ENCODE results near the gene SLC5A11.
A peak's percentile ranks its signal among the peaks of the same experiment; 100 is the strongest.

SLC5A11 gene

DNA sequence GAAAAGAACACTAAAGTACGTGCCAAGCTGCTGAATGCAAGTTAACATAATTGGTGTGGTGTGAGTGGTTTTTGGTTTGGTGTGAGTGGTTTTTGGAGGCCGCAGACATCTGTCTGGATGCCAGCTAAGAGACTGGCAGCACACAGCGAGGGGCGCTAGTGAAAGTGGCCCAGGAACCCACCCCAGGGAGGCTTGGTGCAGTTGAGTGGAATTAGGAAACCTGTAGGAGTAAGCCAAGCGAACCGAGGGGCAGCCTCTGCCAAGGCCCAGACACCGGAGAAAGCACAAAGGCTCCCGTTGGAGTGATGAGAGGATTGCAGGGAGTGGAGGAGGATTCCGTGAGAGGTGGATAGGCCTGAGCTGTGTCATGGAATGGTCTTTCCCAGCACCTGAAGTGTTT, 24.6 kb upstream of the SLC5A11 start:
- Histone ChIP-seq H3K4me1 (ENCODE audit: control insufficient read depth, insufficient read depth, low read length) (peaks cover 3% of the 10 kb centered on the region), H3K4me3 (ENCODE audit: low read length) (no peak overlapping the region), H3K9ac (ENCODE audit: low read length) (no peak overlapping the region), H3K27me3 (ENCODE audit: control insufficient read depth, insufficient read depth, low read length) (no peaks in the 10 kb centered on the region), H3K36me3 (ENCODE audit: control insufficient read depth, insufficient read depth, low read length) (peaks cover 47% of the 10 kb centered on the region), H3K27ac (ENCODE audit: low read depth, low read length) (no peak overlapping the region)

- Histone ChIP-seq H3K4me1 (ENCODE audit: control insufficient read depth, insufficient read depth, low read length) (peaks cover 3% of the 10 kb centered on the region), H3K9ac (ENCODE audit: low read length) (no peak overlapping the region), H3K27me3 (ENCODE audit: control insufficient read depth, insufficient read depth, low read length) (no peaks in the 10 kb centered on the region), H3K4me3 (ENCODE audit: low read length) (no peak overlapping the region), H3K36me3 (ENCODE audit: control insufficient read depth, insufficient read depth, low read length) (peaks cover 46% of the 10 kb centered on the region), H3K27ac (ENCODE audit: low read depth, low read length) (peak overlapping the region; percentile 74)
These were observed 23.2 kb upstream of the SLC5A11 start for GRCh38 chr16:24822542-24822941.

GRCh38 chr16:24822974-24823373, 22.8 kb upstream of the SLC5A11 start:
- Histone ChIP-seq H3K9ac (ENCODE audit: low read length) (no peak overlapping the region), H3K27me3 (ENCODE audit: control insufficient read depth, insufficient read depth, low read length) (no peaks in the 10 kb centered on the region), H3K27ac (ENCODE audit: low read depth, low read length) (peak overlapping the region; percentile 59), H3K4me1 (ENCODE audit: control insufficient read depth, insufficient read depth, low read length) (peaks cover 3% of the 10 kb centered on the region), H3K4me3 (ENCODE audit: low read length) (no peak overlapping the region), H3K36me3 (ENCODE audit: control insufficient read depth, insufficient read depth, low read length) (peaks cover 43% of the 10 kb centered on the region)

DNA sequence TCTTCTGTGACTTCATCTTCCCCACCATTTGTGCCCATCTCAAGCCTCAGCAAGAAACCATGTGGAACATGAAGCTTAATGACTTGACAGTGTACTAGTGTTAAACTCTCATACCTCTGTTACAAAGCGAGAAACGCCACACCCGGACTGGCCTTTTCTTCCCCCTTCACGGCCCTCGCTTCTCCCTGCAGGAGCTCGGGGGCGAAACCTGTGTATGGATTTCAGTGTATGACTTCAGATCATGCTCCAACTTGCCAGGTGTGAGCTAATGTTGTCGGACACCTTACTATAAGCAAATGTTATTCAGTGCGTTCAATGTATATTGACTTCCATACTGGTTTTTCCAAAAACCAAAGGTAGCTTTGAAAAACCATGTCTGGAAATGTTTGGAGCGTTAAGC, 20.1 kb upstream of the SLC5A11 start:
- Histone ChIP-seq H3K36me3 (ENCODE audit: control insufficient read depth, insufficient read depth, low read length) (peaks cover 30% of the 10 kb centered on the region), H3K4me1 (ENCODE audit: control insufficient read depth, insufficient read depth, low read length) (peaks cover 3% of the 10 kb centered on the region), H3K27ac (ENCODE audit: low read depth, low read length) (peak overlapping the region; percentile 11), H3K4me3 (ENCODE audit: low read length) (no peak overlapping the region), H3K9ac (ENCODE audit: low read length) (no peak overlapping the region), H3K27me3 (ENCODE audit: control insufficient read depth, insufficient read depth, low read length) (no peaks in the 10 kb centered on the region)

- Histone ChIP-seq H3K27me3 (ENCODE audit: control insufficient read depth, insufficient read depth, low read length) (no peaks in the 10 kb centered on the region), H3K36me3 (ENCODE audit: control insufficient read depth, insufficient read depth, low read length) (peaks cover 29% of the 10 kb centered on the region), H3K4me3 (ENCODE audit: low read length) (no peak overlapping the region), H3K9ac (ENCODE audit: low read length) (no peak overlapping the region), H3K4me1 (ENCODE audit: control insufficient read depth, insufficient read depth, low read length) (peaks cover 3% of the 10 kb centered on the region), H3K27ac (ENCODE audit: low read depth, low read length) (peak overlapping the region; percentile 11)
These were observed 19.6 kb upstream of the SLC5A11 start for GRCh38 chr16:24826096-24826690.

GRCh38 chr16:24826817-24827566, 18.8 kb upstream of the SLC5A11 start:
- Histone ChIP-seq H3K27me3 (ENCODE audit: control insufficient read depth, insufficient read depth, low read length) (no peaks in the 10 kb centered on the region), H3K9ac (ENCODE audit: low read length) (no peak overlapping the region), H3K4me1 (ENCODE audit: control insufficient read depth, insufficient read depth, low read length) (peaks cover 3% of the 10 kb centered on the region), H3K36me3 (ENCODE audit: control insufficient read depth, insufficient read depth, low read length) (peaks cover 22% of the 10 kb centered on the region), H3K27ac (ENCODE audit: low read depth, low read length) (no peak overlapping the region), H3K4me3 (ENCODE audit: low read length) (no peak overlapping the region)

DNA sequence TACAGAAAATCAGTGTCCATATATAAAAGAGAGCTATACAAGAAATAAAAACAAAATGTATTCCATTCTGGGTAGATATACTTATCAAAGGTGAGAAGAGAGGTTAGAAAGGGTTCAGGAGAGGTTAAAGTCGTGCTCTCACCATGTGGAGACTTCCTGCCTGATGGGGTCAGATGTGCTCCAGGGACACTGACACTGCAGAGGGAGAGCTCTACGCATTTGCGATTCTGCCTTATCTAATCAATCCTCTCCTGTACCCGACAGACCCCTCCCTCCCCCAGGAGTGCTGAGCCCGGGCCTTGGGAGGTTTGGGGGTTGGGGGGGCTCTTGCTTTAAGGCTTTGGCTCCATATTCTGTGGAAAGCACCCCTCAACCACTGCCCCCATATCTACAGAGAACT, 16.6 kb upstream of the SLC5A11 start:
- Histone ChIP-seq H3K36me3 (ENCODE audit: control insufficient read depth, insufficient read depth, low read length) (peaks cover 10% of the 10 kb centered on the region), H3K27ac (ENCODE audit: low read depth, low read length) (no peak overlapping the region)

DNA sequence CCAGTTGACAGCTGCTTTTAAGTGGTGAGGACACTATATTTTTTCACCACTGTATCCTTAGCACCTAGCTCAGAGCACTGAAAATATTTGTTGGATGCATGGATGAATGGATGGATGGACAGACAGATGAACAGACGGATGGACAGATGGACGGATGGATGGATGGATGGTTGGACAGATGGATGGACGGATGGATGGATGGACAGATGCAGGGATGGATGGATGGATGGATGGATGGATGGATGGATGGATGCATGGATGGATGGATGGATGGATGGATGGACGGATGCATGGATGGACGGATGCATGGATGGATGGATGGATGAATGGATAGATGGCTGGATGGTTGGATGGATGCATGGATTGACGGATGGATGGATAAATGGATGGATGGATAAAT, 12.4 kb upstream of the SLC5A11 start:
- H3K9ac ChIP-seq (ENCODE audit: low read length), result no peak overlapping the region
- H3K4me1 ChIP-seq (ENCODE audit: control insufficient read depth, insufficient read depth, low read length), result no peaks in the 10 kb centered on the region
- H3K4me3 ChIP-seq (ENCODE audit: low read length), result no peak overlapping the region
- peaks cover 3% of the 10 kb centered on the region for H3K36me3 ChIP-seq (ENCODE audit: control insufficient read depth, insufficient read depth, low read length)
- no peaks in the 10 kb centered on the region for H3K27me3 ChIP-seq (ENCODE audit: control insufficient read depth, insufficient read depth, low read length)
- no peak overlapping the region for H3K27ac ChIP-seq (ENCODE audit: low read depth, low read length)

More for the DNA sequence above, 16.6 kb upstream of the SLC5A11 start:
- H3K27me3 ChIP-seq (ENCODE audit: control insufficient read depth, insufficient read depth, low read length), result no peaks in the 10 kb centered on the region
- no peak overlapping the region for H3K9ac ChIP-seq (ENCODE audit: low read length)
- H3K4me1 ChIP-seq (ENCODE audit: control insufficient read depth, insufficient read depth, low read length), result no peaks in the 10 kb centered on the region
- no peak overlapping the region for H3K4me3 ChIP-seq (ENCODE audit: low read length)

- no peak overlapping the region for H3K4me3 ChIP-seq (ENCODE audit: low read length)
- H3K27me3 ChIP-seq (ENCODE audit: control insufficient read depth, insufficient read depth, low read length), result no peaks in the 10 kb centered on the region
- H3K4me1 ChIP-seq (ENCODE audit: control insufficient read depth, insufficient read depth, low read length), result no peaks in the 10 kb centered on the region
- H3K9ac ChIP-seq (ENCODE audit: low read length), result no peak overlapping the region
- no peak overlapping the region for H3K27ac ChIP-seq (ENCODE audit: low read depth, low read length)
- H3K36me3 ChIP-seq (ENCODE audit: control insufficient read depth, insufficient read depth, low read length), result no peaks in the 10 kb centered on the region
These were observed 11.1 kb upstream of the SLC5A11 start for GRCh38 chr16:24834459-24835335.

DNA sequence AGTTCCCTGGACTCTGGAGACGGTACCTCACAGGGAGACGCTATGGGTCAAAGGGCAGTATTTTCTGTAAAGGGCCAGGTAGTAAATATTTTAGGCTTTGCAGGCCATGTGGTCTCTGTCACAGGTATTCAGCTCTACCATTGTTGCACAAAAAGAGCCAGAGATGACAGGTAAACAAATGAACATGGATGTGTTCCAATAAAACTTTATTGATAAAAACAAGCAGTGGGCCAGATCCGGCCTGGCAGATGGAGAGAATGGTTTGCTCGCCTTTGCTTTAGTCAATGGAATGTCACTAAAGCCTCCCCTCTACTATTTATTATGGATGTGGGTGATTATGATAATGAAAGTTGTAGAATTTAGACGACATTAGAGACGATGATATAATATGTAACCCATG, 8.9 kb upstream of the SLC5A11 start:
- no peak overlapping the region for H3K4me3 ChIP-seq (ENCODE audit: low read length)
- H3K4me1 ChIP-seq (ENCODE audit: control insufficient read depth, insufficient read depth, low read length), result no peaks in the 10 kb centered on the region
- no peak overlapping the region for H3K27ac ChIP-seq (ENCODE audit: low read depth, low read length)
- H3K27me3 ChIP-seq (ENCODE audit: control insufficient read depth, insufficient read depth, low read length), result no peaks in the 10 kb centered on the region
- H3K9ac ChIP-seq (ENCODE audit: low read length), result no peak overlapping the region
- no peaks in the 10 kb centered on the region for H3K36me3 ChIP-seq (ENCODE audit: control insufficient read depth, insufficient read depth, low read length)

DNA sequence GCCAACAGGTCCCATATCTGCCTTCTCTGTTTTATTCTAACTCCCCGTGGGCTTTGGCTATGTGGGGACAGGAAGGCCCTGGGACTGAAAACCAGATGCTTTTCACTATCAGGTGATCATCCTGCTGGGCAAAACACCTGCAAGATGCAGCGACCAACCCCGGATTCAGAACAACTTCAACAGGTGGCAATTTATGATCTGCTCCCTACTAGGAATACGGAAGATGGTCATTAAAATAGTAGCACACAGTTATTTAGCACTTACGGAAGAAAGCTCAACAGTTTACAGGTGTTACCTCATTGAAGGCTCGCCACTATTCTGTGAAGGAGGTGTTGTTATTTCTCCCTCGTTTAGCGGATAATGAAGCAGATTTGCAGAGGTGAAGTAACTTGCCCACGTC, 7.8 kb upstream of the SLC5A11 start:
- Histone ChIP-seq H3K27ac (ENCODE audit: low read depth, low read length) (no peak overlapping the region), H3K9ac (ENCODE audit: low read length) (no peak overlapping the region), H3K4me3 (ENCODE audit: low read length) (no peak overlapping the region), H3K4me1 (ENCODE audit: control insufficient read depth, insufficient read depth, low read length) (no peaks in the 10 kb centered on the region), H3K36me3 (ENCODE audit: control insufficient read depth, insufficient read depth, low read length) (no peaks in the 10 kb centered on the region), H3K27me3 (ENCODE audit: control insufficient read depth, insufficient read depth, low read length) (no peaks in the 10 kb centered on the region)

DNA sequence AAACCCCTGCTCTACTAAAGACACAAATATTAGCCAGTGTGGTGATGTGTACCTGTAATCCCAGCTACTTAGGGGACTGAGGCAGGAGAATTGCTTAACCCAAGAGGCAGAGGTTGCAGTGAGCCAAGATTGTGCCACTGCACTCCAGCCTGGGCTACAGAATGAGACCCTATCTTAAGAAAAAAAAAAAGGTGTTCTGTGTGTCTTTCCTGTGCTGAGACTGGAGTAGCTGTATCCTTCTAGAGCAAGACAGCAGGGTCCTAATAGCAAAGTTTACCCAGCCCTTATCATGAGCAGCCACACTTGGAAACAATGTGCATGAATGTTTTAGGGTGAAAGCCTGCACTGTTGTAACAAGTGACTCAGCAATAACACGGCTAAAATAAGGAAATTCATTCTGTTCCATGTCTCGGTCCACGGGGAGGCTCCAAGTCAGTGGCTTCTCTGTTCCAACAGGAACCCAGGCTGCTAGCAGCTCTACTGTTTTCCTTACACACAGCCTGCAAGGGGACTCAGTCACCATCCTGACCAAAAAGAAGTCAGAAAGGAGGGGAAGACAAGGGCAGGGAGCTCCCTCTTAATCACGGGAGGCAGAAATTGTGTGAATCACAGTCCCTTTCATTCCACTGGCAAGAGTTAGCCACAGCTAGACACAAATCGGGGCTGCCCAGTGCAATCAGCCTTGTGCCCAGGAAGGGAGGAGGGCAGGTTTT, 7.1 kb upstream of the SLC5A11 start:
- H3K4me1 ChIP-seq (ENCODE audit: control insufficient read depth, insufficient read depth, low read length), result no peaks in the 10 kb centered on the region
- no peaks in the 10 kb centered on the region for H3K36me3 ChIP-seq (ENCODE audit: control insufficient read depth, insufficient read depth, low read length)
- H3K9ac ChIP-seq (ENCODE audit: low read length), result no peak overlapping the region
- no peak overlapping the region for H3K4me3 ChIP-seq (ENCODE audit: low read length)
- no peaks in the 10 kb centered on the region for H3K27me3 ChIP-seq (ENCODE audit: control insufficient read depth, insufficient read depth, low read length)
- H3K27ac ChIP-seq (ENCODE audit: low read depth, low read length), result no peak overlapping the region

All from rectal smooth muscle tissue (tissue), 1 donor.